ENCODE results near the gene RGS14.

The RGS14 gene

GRCh38 chr5:177329883-177330282 is 27.8 kb upstream of the RGS14 start:
- Histone ChIP-seq H3K27me3 (replicated peaks; ENCODE audit: insufficient read depth, low read length) (no peaks in the 10 kb centered on the region), H2AFZ (ENCODE audit: low read length) (no peak overlapping the region), H3K27ac (ENCODE audit: low read length) (no peak overlapping the region), H3K36me3 (replicated peaks; ENCODE audit: insufficient read depth, low read length) (0 out of 2 replicates have a peak, but pooled peaks cover 5% of the 10 kb centered on the region), H3K79me2 (ENCODE audit: low read length) (0 out of 2 replicates have a peak, but pooled peaks cover 2% of the 10 kb centered on the region), H3K9me2 (replicated peaks; ENCODE audit: insufficient read depth, low read length) (no peaks in the 10 kb centered on the region), H3K4me1 (ENCODE audit: low read length) (no peaks in the 10 kb centered on the region), H3K9me3 (replicated peaks; ENCODE audit: insufficient read depth, low read length) (no peaks in the 10 kb centered on the region), H4K20me1 (ENCODE audit: insufficient read depth, low read length) (no peaks in the 10 kb centered on the region), H3K4me3 (ENCODE audit: low read length) (no peak overlapping the region), H3K4me2 (ENCODE audit: low read depth, low read length) (no peak overlapping the region), H3F3A (ENCODE audit: insufficient read depth, low read length) (no peaks in the 10 kb centered on the region), H3K9ac (ENCODE audit: low read length) (no peak overlapping the region)
- no peak for TF ChIP-seq CTCF (IDR thresholded peaks at IDR 0.05; ENCODE audit: low read length)
- TF ChIP-seq EZH2phosphoT487 (IDR thresholded peaks at IDR 0.05; ENCODE audit: low read length), result no peak
- TF ChIP-seq EZH2 (optimal IDR thresholded peaks at IDR 0.05; ENCODE audit: low read depth, low read length), result no peak
- no peak for DNase-seq

GRCh38 chr5:177330991-177331842 is 26.5 kb upstream of the RGS14 start:
- H3K36me3 ChIP-seq (replicated peaks; ENCODE audit: insufficient read depth, low read length), result 0 out of 2 replicates have a peak, but pooled peaks cover 5% of the 10 kb centered on the region
- H3K9ac ChIP-seq (ENCODE audit: low read length), result no peak overlapping the region
- no peaks in the 10 kb centered on the region for H3K9me3 ChIP-seq (replicated peaks; ENCODE audit: insufficient read depth, low read length)
- 0 out of 2 replicates have a peak, but pooled peaks cover 2% of the 10 kb centered on the region for H3K79me2 ChIP-seq (ENCODE audit: low read length)
- no peaks in the 10 kb centered on the region for H3K4me1 ChIP-seq (ENCODE audit: low read length)
- H3K4me3 ChIP-seq (ENCODE audit: low read length), result no peak overlapping the region
- no peak overlapping the region for H3K4me2 ChIP-seq (ENCODE audit: low read depth, low read length)
- TF ChIP-seq EZH2phosphoT487 (IDR thresholded peaks at IDR 0.05; ENCODE audit: low read length) (no peak), CTCF (IDR thresholded peaks at IDR 0.05; ENCODE audit: low read length) (no peak), EZH2 (optimal IDR thresholded peaks at IDR 0.05; ENCODE audit: low read depth, low read length) (no peak)
- no peak for DNase-seq
- H3F3A ChIP-seq (ENCODE audit: insufficient read depth, low read length), result no peaks in the 10 kb centered on the region
- no peaks in the 10 kb centered on the region for H4K20me1 ChIP-seq (ENCODE audit: insufficient read depth, low read length)
- H2AFZ ChIP-seq (ENCODE audit: low read length), result no peak overlapping the region
- no peaks in the 10 kb centered on the region for H3K9me2 ChIP-seq (replicated peaks; ENCODE audit: insufficient read depth, low read length)
- H3K27me3 ChIP-seq (replicated peaks; ENCODE audit: insufficient read depth, low read length), result no peaks in the 10 kb centered on the region
- no peak overlapping the region for H3K27ac ChIP-seq (ENCODE audit: low read length)

- Histone ChIP-seq H3K36me3 (replicated peaks; ENCODE audit: insufficient read depth, low read length) (0 out of 2 replicates have a peak, but pooled peaks cover 5% of the 10 kb centered on the region), H3K27ac (ENCODE audit: low read length) (no peak overlapping the region), H3K4me1 (ENCODE audit: low read length) (no peaks in the 10 kb centered on the region), H3K9me2 (replicated peaks; ENCODE audit: insufficient read depth, low read length) (no peaks in the 10 kb centered on the region), H3K79me2 (ENCODE audit: low read length) (peaks cover 5% of the 10 kb centered on the region; the same call in 1 of the 2 replicates), H3K9ac (ENCODE audit: low read length) (no peak overlapping the region), H2AFZ (ENCODE audit: low read length) (no peak overlapping the region), H3K4me3 (ENCODE audit: low read length) (no peak overlapping the region), H3F3A (ENCODE audit: insufficient read depth, low read length) (no peaks in the 10 kb centered on the region), H4K20me1 (ENCODE audit: insufficient read depth, low read length) (no peaks in the 10 kb centered on the region), H3K27me3 (replicated peaks; ENCODE audit: insufficient read depth, low read length) (no peaks in the 10 kb centered on the region), H3K4me2 (ENCODE audit: low read depth, low read length) (no peak overlapping the region), H3K9me3 (replicated peaks; ENCODE audit: insufficient read depth, low read length) (no peaks in the 10 kb centered on the region)
- DNase-seq, result no peak
- no peak for TF ChIP-seq EZH2 (optimal IDR thresholded peaks at IDR 0.05; ENCODE audit: low read depth, low read length)
- no peak for TF ChIP-seq CTCF (IDR thresholded peaks at IDR 0.05; ENCODE audit: low read length)
- TF ChIP-seq EZH2phosphoT487 (IDR thresholded peaks at IDR 0.05; ENCODE audit: low read length), result no peak
Measured at GRCh38 chr5:177332031-177332895, 25.5 kb upstream of the RGS14 start.

All from MM.1S (cell line).